HEK293 (cell line): ENCODE data around the gene QRICH1.

Experiments
- CTCF ChIP-seq: fragments of 450-650 bp; formaldehyde crosslinking; IDR thresholded peaks from 2 replicates; pipeline ENCODE4 v1.5.1; 2016; ENCODE audit warnings: missing biosample characterization, missing genetic modification characterization
- KLF8 ChIP-seq: fragments of 450-650 bp; formaldehyde crosslinking; IDR thresholded peaks from 2 replicates; pipeline ENCODE4 v1.5.1; 2016; ENCODE audit warnings: missing biosample characterization, missing genetic modification characterization
- KLF9 ChIP-seq: fragments of 450-650 bp; formaldehyde crosslinking; IDR thresholded peaks from 2 replicates; pipeline ENCODE4 v1.5.1; 2016; ENCODE audit warnings: missing biosample characterization, missing genetic modification characterization, low read depth
- PRDM4 ChIP-seq: fragments of 450-650 bp; formaldehyde crosslinking; IDR thresholded peaks from 2 replicates; pipeline ENCODE4 v1.5.1; 2017; ENCODE audit warnings: missing biosample characterization, missing genetic modification characterization
- SP2 ChIP-seq: fragments of 450-650 bp; formaldehyde crosslinking; IDR thresholded peaks from 2 replicates; pipeline ENCODE4 v1.5.1; 2016; ENCODE audit warnings: missing biosample characterization, missing genetic modification characterization
- YY2 ChIP-seq: fragments of 450-650 bp; formaldehyde crosslinking; IDR thresholded peaks from 2 replicates; pipeline ENCODE4 v1.5.1; 2016; ENCODE audit warnings: missing biosample characterization, missing genetic modification characterization
- ZBTB17 ChIP-seq: fragments of 450-650 bp; formaldehyde crosslinking; IDR thresholded peaks from 2 replicates; pipeline ENCODE4 v1.5.1; 2016; ENCODE audit warnings: missing biosample characterization, missing genetic modification characterization
- ZBTB21 ChIP-seq: fragments of 450-650 bp; formaldehyde crosslinking; IDR thresholded peaks from 2 replicates; pipeline ENCODE4 v1.5.1; 2017; ENCODE audit warnings: missing biosample characterization, missing genetic modification characterization
- ZBTB49 ChIP-seq: fragments of 450-650 bp; formaldehyde crosslinking; IDR thresholded peaks from 2 replicates; pipeline ENCODE4 v1.5.1; 2016; ENCODE audit warnings: missing biosample characterization, missing genetic modification characterization, low read depth
- ZEB2 ChIP-seq: fragments of 450-650 bp; formaldehyde crosslinking; IDR thresholded peaks from 2 replicates; pipeline ENCODE4 v1.5.1; 2016; ENCODE audit warnings: missing biosample characterization, missing genetic modification characterization
- ZNF155 ChIP-seq: fragments of 450-650 bp; formaldehyde crosslinking; IDR thresholded peaks from 2 replicates; pipeline ENCODE4 v1.5.1; 2016; ENCODE audit warnings: missing biosample characterization, missing genetic modification characterization
- ZNF239 ChIP-seq: fragments of 450-650 bp; formaldehyde crosslinking; IDR thresholded peaks from 2 replicates; pipeline ENCODE4 v1.5.1; 2016; ENCODE audit warnings: missing biosample characterization, missing genetic modification characterization
- ZNF324 ChIP-seq: fragments of 450-650 bp; formaldehyde crosslinking; IDR thresholded peaks from 2 replicates; pipeline ENCODE4 v1.5.1; 2016; ENCODE audit warnings: missing biosample characterization, missing genetic modification characterization
- ZNF341 ChIP-seq: fragments of 450-650 bp; formaldehyde crosslinking; IDR thresholded peaks from 2 replicates; pipeline ENCODE4; 2016; ENCODE audit warnings: low read depth, missing biosample characterization, missing genetic modification characterization
- ZNF488 ChIP-seq: fragments of 450-650 bp; formaldehyde crosslinking; IDR thresholded peaks from 2 replicates; pipeline ENCODE4 v1.5.1; 2016; ENCODE audit warnings: missing biosample characterization, missing genetic modification characterization
- ZNF518A ChIP-seq: fragments of 450-650 bp; formaldehyde crosslinking; conservative IDR thresholded peaks from 2 replicates; pipeline ENCODE4 v1.5.1; 2016; ENCODE audit warnings: low read depth, missing biosample characterization, missing genetic modification characterization
- ZNF549 ChIP-seq: fragments of 450-650 bp; IDR thresholded peaks from 2 replicates; pipeline ENCODE4 v1.5.1; 2018; ENCODE audit warnings: missing biosample characterization, missing genetic modification characterization, mild to moderate bottlenecking, inconsistent platforms, moderate library complexity
- ZNF629 ChIP-seq: fragments of 450-650 bp; formaldehyde crosslinking; IDR thresholded peaks from 2 replicates; pipeline ENCODE4 v1.5.1; 2017; ENCODE audit warnings: missing biosample characterization, missing genetic modification characterization
- ZNF660 ChIP-seq: fragments of 450-650 bp; IDR thresholded peaks from 2 replicates; pipeline ENCODE4 v1.5.1; 2018; ENCODE audit warnings: missing biosample characterization, mild to moderate bottlenecking, missing genetic modification characterization
- ZNF670 ChIP-seq: fragments of 450-650 bp; formaldehyde crosslinking; IDR thresholded peaks from 2 replicates; pipeline ENCODE4 v1.5.1; 2016; ENCODE audit warnings: missing biosample characterization, missing genetic modification characterization, low read depth
- ZNF701 ChIP-seq: fragments of 450-650 bp; formaldehyde crosslinking; IDR thresholded peaks from 2 replicates; pipeline ENCODE4 v1.5.1; 2016; ENCODE audit warnings: missing biosample characterization, missing genetic modification characterization
- ZNF747 ChIP-seq: fragments of 450-650 bp; formaldehyde crosslinking; IDR thresholded peaks from 2 replicates; pipeline ENCODE4 v1.5.1; 2016; ENCODE audit warnings: missing biosample characterization, missing genetic modification characterization
- ZNF777 ChIP-seq: fragments of 450-650 bp; formaldehyde crosslinking; IDR thresholded peaks from 2 replicates; pipeline ENCODE4 v1.5.1; 2017; ENCODE audit warnings: missing biosample characterization, missing genetic modification characterization, borderline replicate concordance
- ZNF830 ChIP-seq: fragments of 450-650 bp; IDR thresholded peaks from 2 replicates; pipeline ENCODE4 v1.5.0; 2018; ENCODE audit warnings: missing biosample characterization, missing genetic modification characterization, low read depth, mild to moderate bottlenecking, moderate library complexity
- ZNF843 ChIP-seq: fragments of 450-650 bp; formaldehyde crosslinking; IDR thresholded peaks from 2 replicates; pipeline ENCODE4 v1.5.1; 2016; ENCODE audit warnings: missing biosample characterization, missing genetic modification characterization

Gene QRICH1

GRCh38 chr3:49104427-49105291 is 10.8 kb upstream of the QRICH1 start, which contains the start of gene QARS1 (continued):
- TF ChIP-seq ZNF747 (no peak), ZBTB21 (tag by site-specific recombination) (no peak), CTCF (tag by site-specific recombination) (no peak), KLF8 (tag by site-specific recombination) (peak; percentile 44; the same call in 1 of the 2 replicates), ZNF488 (tag by site-specific recombination) (no peak), ZNF239 (no peak), ZEB2 (tag by site-specific recombination) (no peak), SP2 (peak; percentile 93), ZNF155 (tag by site-specific recombination) (no peak), PRDM4 (tag by site-specific recombination) (peak; percentile 67), ZBTB17 (tag by site-specific recombination) (peak; percentile 46; the same call in 1 of the 2 replicates), ZNF324 (no peak), ZNF701 (no peak), ZNF518A (tag by site-specific recombination) (peak; percentile 63), ZNF830 (tag by site-specific recombination) (no peak), YY2 (tag by site-specific recombination) (peak; percentile 74; the same call in 1 of the 2 replicates), KLF9 (tag by site-specific recombination) (peak; percentile 44; the same call in 1 of the 2 replicates), ZNF629 (tag by site-specific recombination) (peak; percentile 30), ZNF670 (tag by site-specific recombination) (no peak), ZNF777 (tag by site-specific recombination) (no peak), ZBTB49 (tag by site-specific recombination) (no peak), ZNF843 (tag by site-specific recombination) (no peak), ZNF660 (0 out of 2 replicates have a peak, but pooled peaks have one; percentile 8), ZNF549 (tag by site-specific recombination) (no peak), ZNF341 (tag by site-specific recombination) (peak; percentile 30; the same call in 1 of the 2 replicates)
